ENCODE measurements around the gene DCLRE1B. TPM values are rescaled to one million over a fixed set of nuclear protein-coding genes. Genes with fewer than 3 reads are reported as not detected.

The DCLRE1B gene
- total and polyA plus RNA-seq, 9 of the 15 experiments (the other 6 are each of a cell fraction or from before 2014, with no cell fraction given), result 10.6 to 28.8 (median 17.2) TPM

DNA sequence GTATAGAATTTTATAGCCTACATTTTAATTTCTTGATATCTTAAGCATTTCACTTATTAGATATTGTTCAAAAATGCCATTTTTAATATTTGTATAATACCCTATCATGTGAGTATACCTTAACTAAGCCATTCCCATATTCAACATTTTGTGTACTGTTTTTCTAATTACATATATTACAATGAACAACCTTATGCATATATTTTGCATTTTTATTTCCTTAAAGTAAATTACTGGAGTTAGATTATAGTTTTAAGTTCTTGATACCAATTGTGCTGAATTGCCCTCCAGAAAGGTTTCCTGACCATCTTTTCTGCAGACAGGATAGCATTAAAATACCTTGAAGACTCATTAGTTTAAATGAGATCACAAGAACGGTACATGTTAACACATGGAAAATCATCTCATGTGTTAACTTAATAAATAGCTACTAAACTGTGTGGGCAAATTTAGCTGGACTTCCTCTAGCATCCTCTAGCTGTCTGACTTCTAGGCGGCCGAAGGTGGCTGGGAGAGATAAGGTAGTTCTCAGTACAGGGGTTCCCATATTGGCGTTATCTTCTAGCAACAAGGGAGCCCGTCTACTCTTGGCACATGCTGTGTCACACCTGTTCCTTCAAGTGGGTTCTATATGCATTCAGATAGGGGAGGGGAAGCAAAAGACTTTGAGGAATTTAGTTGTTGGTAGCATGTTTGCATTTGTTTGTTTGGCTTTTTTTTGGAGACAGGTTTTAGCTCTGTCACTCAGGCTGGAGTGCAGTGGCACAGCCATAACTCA lies 8.9 kb downstream of the DCLRE1B start (continued):
- TF ChIP-seq ZFPM2 (CRISPR knock-in tag; IDR thresholded peaks at IDR 0.05) (no peak), ZNF75A (CRISPR knock-in tag; IDR thresholded peaks at IDR 0.05) (no peak), KDM4B (IDR thresholded peaks at IDR 0.05; ENCODE audit: borderline replicate concordance in 2 of 2, low read depth in 1 of 2) (no peak), ZNF79 (CRISPR knock-in tag; IDR thresholded peaks at IDR 0.05; ENCODE audit: low read depth) (no peak), MCM5 (IDR thresholded peaks at IDR 0.05; ENCODE audit: low read depth) (no peak), ZC3H8 (IDR thresholded peaks at IDR 0.05) (no peak), PURB (CRISPR knock-in tag; IDR thresholded peaks at IDR 0.05; ENCODE audit: low read depth) (no peak), MYC (IDR thresholded peaks at IDR 0.05; ENCODE audit: low read depth, low read length) (peak; percentile 89), MYC (CRISPR knock-in tag; IDR thresholded peaks at IDR 0.05; ENCODE audit: borderline replicate concordance, low read depth) (no peak), GABPB2 (CRISPR knock-in tag; conservative IDR thresholded peaks at IDR 0.05) (no peak), ELF1 (tag; IDR thresholded peaks at IDR 0.05) (no peak), TBP (optimal IDR thresholded peaks at IDR 0.05; ENCODE audit: low read depth, low read length) (peak; percentile 6), DMBX1 (CRISPR knock-in tag; IDR thresholded peaks at IDR 0.05; ENCODE audit: borderline replicate concordance) (peak; percentile 95), BRF1 (IDR thresholded peaks at IDR 0.05; ENCODE audit: borderline replicate concordance, extremely low read depth, insufficient read length) (no peak), ZNF408 (CRISPR knock-in tag; IDR thresholded peaks at IDR 0.05; ENCODE audit: low read depth) (no peak), CBX8 (IDR thresholded peaks at IDR 0.05; ENCODE audit: borderline replicate concordance, extremely low read depth, low read depth, low read length, poor library complexity, severe bottlenecking) (no peak), ETV5 (CRISPR knock-in tag; IDR thresholded peaks at IDR 0.05; ENCODE audit: low read depth) (peak; percentile 50; the same call in 1 of the 2 replicates), RBM34 (IDR thresholded peaks at IDR 0.05; ENCODE audit: borderline replicate concordance, insufficient read depth, low read length) (no peak), LCOR (CRISPR knock-in tag; IDR thresholded peaks at IDR 0.05) (peak; percentile 82; the same call in 1 of the 2 replicates), BACH1 (tag; IDR thresholded peaks at IDR 0.05) (peak; percentile 68; the same call in 1 of the 2 replicates), SMAD1 (IDR thresholded peaks at IDR 0.05; ENCODE audit: low read depth, low read length, partially characterized antibody) (peak; percentile 94), SIN3B (IDR thresholded peaks at IDR 0.05; ENCODE audit: low read depth) (0 out of 2 replicates have a peak, but pooled peaks have one; percentile 11), TAL1 (IDR thresholded peaks at IDR 0.05) (peak; percentile 99), MTA1 (IDR thresholded peaks at IDR 0.05; ENCODE audit: borderline replicate concordance) (peak; percentile 94), NELFE (IDR thresholded peaks at IDR 0.05; ENCODE audit: insufficient read depth, insufficient read length) (no peak), ZNF717 (CRISPR knock-in tag; IDR thresholded peaks at IDR 0.05) (no peak), TCFL5 (CRISPR knock-in tag; conservative IDR thresholded peaks at IDR 0.05) (no peak)
- TF ChIP-seq, protein P1, sequence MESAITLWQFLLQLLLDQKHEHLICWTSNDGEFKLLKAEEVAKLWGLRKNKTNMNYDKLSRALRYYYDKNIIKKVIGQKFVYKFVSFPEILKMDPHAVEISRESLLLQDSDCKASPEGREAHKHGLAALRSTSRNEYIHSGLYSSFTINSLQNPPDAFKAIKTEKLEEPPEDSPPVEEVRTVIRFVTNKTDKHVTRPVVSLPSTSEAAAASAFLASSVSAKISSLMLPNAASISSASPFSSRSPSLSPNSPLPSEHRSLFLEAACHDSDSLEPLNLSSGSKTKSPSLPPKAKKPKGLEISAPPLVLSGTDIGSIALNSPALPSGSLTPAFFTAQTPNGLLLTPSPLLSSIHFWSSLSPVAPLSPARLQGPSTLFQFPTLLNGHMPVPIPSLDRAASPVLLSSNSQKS (CRISPR knock-in tag; IDR thresholded peaks at IDR 0.05), result no peak
- TF ChIP-seq, protein P2, sequence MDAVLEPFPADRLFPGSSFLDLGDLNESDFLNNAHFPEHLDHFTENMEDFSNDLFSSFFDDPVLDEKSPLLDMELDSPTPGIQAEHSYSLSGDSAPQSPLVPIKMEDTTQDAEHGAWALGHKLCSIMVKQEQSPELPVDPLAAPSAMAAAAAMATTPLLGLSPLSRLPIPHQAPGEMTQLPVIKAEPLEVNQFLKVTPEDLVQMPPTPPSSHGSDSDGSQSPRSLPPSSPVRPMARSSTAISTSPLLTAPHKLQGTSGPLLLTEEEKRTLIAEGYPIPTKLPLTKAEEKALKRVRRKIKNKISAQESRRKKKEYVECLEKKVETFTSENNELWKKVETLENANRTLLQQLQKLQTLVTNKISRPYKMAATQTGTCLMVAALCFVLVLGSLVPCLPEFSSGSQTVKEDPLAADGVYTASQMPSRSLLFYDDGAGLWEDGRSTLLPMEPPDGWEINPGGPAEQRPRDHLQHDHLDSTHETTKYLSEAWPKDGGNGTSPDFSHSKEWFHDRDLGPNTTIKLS (IDR thresholded peaks at IDR 0.05; ENCODE audit: borderline replicate concordance, low read depth), result no peak

All from K562 (cell line).